NT2/D1 (cell line): Measurements from ENCODE around the gene AFTPH.

Source experiments
- SUZ12 ChIP-seq: IDR thresholded peaks from 2 replicates; pipeline ENCODE4 v1.6.1; 2011; ENCODE audit not compliant: insufficient read length, insufficient read depth; ENCODE audit errors: extremely low read depth
- YY1 ChIP-seq: IDR thresholded peaks from 2 replicates; pipeline ENCODE4 v1.6.1; 2011; ENCODE audit not compliant: insufficient read length, insufficient read depth
- ZNF274 ChIP-seq: IDR thresholded peaks from 2 replicates; pipeline ENCODE4 v1.6.1; 2011; ENCODE audit warnings: mild to moderate bottlenecking, low read depth, low read length

DNA sequence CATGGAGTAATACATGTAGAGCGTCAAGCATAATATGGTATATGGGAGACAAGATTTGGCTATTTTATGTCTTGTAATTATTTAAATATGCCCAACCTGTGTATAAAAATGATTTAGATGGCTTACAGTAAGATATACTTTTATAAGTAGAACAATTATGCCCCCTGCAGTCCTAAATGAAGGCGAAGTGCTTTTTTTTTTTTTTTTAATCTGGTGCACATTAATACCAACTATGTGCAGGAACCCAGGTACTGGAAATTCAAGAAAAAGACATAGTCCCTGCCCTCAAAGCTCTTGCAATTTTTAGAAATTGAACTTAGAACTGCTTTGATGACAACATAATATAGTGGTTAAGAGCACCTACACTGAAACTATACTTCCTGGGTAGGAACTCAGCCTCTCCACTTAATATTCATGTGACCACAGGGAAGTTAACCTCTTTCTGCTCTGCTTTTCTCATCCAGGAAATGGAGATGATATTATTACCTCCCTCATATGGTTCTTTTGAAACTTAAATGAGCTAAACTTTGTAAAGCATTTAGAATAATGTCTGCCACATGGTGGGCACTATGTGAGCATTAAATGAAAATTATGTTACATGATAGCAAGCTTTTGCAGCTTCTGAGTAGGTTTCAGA is 38.1 kb downstream of the AFTPH start:
- TF ChIP-seq YY1, result no peak
- no peak for TF ChIP-seq SUZ12
- no peak for TF ChIP-seq ZNF274
